GM10266 (cell line): ENCODE results near the gene CASKIN2.

ENCODE experiments used
- DNase-seq: peaks from one replicate; pipeline ENCODE4 v3.0.0; 2012; ENCODE audit errors: extremely low spot score
- TF ChIP-seq, protein P1 (sequence below): IDR thresholded peaks from 2 replicates; pipeline ENCODE4 v1.5.1; 2012; ENCODE audit warnings: mild to moderate bottlenecking, low read depth; ENCODE audit not compliant: control insufficient read depth, insufficient read depth; ENCODE audit errors: missing control alignments

The CASKIN2 gene

DNA sequence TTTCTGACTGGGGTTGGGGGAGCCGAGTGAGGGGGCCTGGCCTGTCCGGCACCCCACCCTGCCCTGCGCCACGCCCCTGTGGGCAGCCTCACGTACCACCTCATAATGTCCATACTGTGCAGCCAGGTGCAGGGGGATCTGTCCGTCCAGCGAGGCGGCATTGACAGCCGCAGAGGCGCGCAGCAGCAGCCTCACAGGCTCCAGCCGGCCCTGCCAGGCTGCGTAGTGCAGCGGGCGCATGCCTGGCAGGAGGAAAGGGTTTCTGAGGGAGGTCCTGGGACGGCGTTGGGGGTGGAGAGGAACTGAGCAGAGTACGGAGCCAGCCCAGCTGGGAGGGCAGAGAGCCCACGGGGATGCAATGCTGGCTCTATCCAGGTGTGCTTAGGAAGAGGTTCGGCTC, 8.4 kb downstream of the CASKIN2 start:
- TF ChIP-seq, protein P1, sequence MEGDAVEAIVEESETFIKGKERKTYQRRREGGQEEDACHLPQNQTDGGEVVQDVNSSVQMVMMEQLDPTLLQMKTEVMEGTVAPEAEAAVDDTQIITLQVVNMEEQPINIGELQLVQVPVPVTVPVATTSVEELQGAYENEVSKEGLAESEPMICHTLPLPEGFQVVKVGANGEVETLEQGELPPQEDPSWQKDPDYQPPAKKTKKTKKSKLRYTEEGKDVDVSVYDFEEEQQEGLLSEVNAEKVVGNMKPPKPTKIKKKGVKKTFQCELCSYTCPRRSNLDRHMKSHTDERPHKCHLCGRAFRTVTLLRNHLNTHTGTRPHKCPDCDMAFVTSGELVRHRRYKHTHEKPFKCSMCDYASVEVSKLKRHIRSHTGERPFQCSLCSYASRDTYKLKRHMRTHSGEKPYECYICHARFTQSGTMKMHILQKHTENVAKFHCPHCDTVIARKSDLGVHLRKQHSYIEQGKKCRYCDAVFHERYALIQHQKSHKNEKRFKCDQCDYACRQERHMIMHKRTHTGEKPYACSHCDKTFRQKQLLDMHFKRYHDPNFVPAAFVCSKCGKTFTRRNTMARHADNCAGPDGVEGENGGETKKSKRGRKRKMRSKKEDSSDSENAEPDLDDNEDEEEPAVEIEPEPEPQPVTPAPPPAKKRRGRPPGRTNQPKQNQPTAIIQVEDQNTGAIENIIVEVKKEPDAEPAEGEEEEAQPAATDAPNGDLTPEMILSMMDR = no peak
- no peak for DNase-seq

DNA sequence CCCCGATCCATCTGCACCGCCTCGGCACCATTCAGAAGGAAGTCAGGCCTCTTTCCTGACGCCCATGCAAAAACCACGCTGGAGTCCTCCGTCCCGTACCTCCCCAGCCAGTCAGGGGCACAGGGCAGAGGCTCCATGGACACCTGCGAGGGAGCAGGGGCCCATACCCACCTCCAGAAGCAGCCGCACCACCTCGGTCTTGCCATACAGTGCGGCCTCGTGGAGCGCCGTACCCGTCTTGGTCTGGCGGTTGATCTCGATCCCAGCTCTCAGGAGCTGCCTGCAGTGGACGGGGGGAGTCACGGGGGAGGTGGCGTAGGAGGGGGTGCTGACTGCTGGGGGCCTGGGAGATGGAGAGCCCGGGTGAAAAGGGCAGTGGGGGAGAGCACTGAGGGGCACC, 9.2 kb downstream of the CASKIN2 start:
- DNase-seq = no peak
- TF ChIP-seq, protein P1 = no peak

DNA sequence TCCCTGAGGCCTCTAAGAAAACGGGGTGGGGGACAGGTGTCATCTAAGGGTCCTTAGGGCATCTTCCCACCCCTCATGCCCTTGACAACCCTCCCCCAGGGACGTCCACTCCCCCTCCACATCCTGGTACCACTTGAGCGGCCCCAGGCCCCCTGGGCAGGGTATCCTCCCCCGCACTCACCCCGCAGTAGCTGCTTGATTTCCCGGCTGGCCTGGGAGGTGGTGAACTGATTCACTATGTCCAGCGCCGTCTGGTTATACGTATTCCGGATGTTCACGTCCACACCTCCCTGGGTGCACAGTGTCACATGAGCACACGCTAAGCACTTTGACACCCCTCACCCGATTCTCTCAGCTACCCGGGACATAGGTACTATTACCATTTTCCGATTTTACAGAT, 9.7 kb downstream of the CASKIN2 start:
- TF ChIP-seq, protein P1 = no peak
- DNase-seq = no peak

DNA sequence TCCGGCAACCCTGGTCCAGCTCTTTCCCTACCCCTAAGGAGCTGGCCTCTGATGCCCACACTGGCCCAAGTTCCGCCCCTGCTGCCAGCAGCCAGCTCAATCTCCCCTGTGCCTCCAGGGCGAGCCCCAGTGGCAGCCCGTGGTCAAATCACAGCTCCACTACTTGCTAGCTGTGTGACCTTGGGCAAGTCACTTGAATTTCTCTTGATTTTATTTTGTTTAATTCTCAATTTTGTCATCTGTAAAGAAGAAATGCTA, 10.3 kb downstream of the CASKIN2 start:
- TF ChIP-seq, protein P1 = no peak
- no peak for DNase-seq

DNA sequence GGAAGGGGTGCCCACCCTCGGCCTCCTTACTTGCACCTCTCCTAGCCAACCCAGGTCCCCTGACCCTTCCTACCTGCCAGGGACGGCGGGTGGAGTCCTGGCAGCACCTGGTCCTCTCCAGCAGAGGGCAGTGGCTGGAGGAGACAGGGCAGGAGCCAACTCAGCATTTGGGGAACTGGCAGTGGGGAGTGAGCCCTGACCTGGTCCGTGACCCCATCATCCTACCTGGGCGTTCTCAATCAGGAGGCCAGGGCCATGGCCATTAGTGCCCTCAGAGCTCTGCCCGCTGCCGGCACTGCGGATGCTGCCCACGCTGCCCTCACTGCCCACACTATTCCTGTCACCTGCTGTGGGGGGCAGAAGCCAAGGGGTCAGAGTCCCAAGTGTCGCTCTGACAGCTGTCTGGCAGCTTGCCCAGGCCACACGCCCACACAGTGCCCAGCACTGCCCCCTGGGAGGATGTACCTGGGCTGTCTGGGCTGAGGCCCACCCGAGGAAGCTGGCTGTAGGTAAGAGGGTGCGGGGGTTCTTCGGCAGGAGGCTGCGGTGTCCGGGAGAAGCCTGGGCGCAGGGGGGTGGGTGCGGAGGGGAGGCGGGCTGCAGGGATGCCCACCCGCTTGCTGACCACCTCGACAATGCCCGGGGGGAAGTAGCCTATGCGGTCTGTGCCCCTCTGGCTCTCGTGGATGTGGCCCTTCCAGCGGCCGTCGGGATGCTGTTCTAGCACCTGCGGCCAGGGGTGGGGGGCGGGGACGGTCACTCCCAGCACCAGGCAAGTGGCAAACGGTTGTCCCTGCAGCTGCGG, 10.8 kb downstream of the CASKIN2 start:
- TF ChIP-seq, protein P1 = peak; percentile 80
- DNase-seq = peak; percentile 87

DNA sequence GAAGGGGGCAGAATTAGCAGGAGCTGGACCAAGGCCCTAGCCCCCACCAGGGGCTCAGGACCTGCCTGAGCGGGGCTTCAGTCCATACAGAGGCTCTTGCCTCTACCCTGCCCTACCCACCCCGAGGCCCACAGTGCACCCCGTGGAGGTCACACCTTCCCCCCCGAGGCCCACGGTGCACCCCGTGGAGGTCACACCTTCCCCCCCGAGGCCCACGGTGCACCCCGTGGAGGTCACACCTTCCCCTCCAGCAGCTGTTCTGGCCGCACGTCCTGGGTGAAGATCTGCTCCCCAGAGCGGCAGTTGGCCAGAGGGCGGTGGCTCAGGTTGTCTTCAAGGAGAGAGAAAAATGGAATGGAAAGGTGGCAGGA, 11.4 kb downstream of the CASKIN2 start:
- DNase-seq = no peak
- TF ChIP-seq, protein P1 = no peak

DNA sequence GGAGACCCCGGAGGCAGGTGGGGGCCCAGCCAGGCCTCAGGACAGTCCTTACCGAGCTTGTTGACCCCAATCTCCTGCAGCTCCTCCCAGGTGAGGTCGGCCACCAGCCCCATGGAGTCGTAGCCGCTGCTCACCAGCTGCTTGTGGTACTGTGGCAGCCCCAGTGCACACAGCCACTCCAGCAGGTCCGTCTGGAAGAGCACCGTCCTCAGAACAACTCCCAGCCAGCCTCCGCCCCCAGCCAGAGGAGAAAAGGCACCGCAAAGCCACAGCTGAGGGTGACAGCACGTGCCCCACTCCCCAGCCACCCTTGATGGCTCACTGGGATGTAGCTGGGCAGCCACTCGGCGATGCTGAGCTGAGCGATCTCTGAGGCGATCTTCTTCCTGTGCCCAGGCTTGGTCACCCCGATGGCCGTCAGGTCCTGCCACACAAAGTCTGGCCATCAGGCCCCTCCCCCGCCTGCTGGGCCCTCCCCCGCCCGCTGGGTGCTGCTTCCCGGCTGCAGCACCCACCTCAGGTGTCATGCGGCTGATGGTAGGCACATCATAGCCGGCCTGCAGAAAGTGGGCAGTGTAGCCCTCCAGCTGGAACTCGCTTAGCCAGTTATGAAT, 11.9 kb downstream of the CASKIN2 start:
- TF ChIP-seq, protein P1 = no peak
- no peak for DNase-seq
